A549 (cell line): ENCODE results near the gene PDS5A.
"Not testable (repeated sequence)": the region's sequence is repeated elsewhere in the genome, so short reads cannot be mapped to it uniquely, and the experiment has no call there.

ENCODE experiments used
- CTCF ChIP-seq: fragments of >200 bp; sonication (Bioruptor Twin); formaldehyde crosslinking; IDR thresholded peaks from 3 replicates; pipeline ENCODE4 v1.5.1; 2016
- REST ChIP-seq: fragments of 200-600 bp; sonication (generic); IDR thresholded peaks from 2 replicates; pipeline ENCODE4 v1.6.1; 2016; ENCODE audit warnings: antibody characterized with exemption, mild to moderate bottlenecking, moderate library complexity
- RFX5 ChIP-seq: fragments of 450-650 bp; IDR thresholded peaks from 2 replicates; pipeline ENCODE4 v1.7.1; 2014; ENCODE audit warnings: antibody characterized with exemption, mild to moderate bottlenecking, moderate library complexity
- SMC3 ChIP-seq: fragments of >200 bp; sonication (Bioruptor Twin); formaldehyde crosslinking; IDR thresholded peaks from 3 replicates; pipeline ENCODE4 v1.6.1; 2018; ENCODE audit warnings: inconsistent platforms

GRCh38 chr4:40021116-40021515 lies 43.4 kb upstream of the PDS5A start:
- TF ChIP-seq CTCF, SMC3, REST, RFX5: not testable (repeated sequence)
